Measurements from ENCODE around the gene UGT2B10. TPM values are rescaled to one million over a fixed set of nuclear protein-coding genes. Genes with fewer than 3 reads are reported as not detected.

The UGT2B10 gene
- total RNA-seq, 1 experiment from 2014 or later, result not detected

- no peak overlapping the region for H3T11ph ChIP-seq (ENCODE audit: low read length)
- no peak overlapping the region for H2BK12ac ChIP-seq (ENCODE audit: insufficient read length, low read depth, low read length)
- TF ChIP-seq, protein P1, sequence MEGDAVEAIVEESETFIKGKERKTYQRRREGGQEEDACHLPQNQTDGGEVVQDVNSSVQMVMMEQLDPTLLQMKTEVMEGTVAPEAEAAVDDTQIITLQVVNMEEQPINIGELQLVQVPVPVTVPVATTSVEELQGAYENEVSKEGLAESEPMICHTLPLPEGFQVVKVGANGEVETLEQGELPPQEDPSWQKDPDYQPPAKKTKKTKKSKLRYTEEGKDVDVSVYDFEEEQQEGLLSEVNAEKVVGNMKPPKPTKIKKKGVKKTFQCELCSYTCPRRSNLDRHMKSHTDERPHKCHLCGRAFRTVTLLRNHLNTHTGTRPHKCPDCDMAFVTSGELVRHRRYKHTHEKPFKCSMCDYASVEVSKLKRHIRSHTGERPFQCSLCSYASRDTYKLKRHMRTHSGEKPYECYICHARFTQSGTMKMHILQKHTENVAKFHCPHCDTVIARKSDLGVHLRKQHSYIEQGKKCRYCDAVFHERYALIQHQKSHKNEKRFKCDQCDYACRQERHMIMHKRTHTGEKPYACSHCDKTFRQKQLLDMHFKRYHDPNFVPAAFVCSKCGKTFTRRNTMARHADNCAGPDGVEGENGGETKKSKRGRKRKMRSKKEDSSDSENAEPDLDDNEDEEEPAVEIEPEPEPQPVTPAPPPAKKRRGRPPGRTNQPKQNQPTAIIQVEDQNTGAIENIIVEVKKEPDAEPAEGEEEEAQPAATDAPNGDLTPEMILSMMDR (conservative IDR thresholded peaks at IDR 0.05), result no peak
- no peak overlapping the region for H3K4me3 Mint-ChIP-seq
- H3K9me3 ChIP-seq (ENCODE audit: control insufficient read depth, low read depth, low read length), result no peaks in the 10 kb centered on the region
- no peak overlapping the region for H2BK120ac ChIP-seq (ENCODE audit: low read depth, low read length, poor library complexity, severe bottlenecking)
- H3K4ac ChIP-seq (ENCODE audit: low read depth, low read length), result no peak overlapping the region
- H3K4me1 ChIP-seq (ENCODE audit: insufficient read depth, low read length), result no peaks in the 10 kb centered on the region
- H3K79me1 ChIP-seq (ENCODE audit: insufficient read depth, low read depth, low read length, poor library complexity, severe bottlenecking), result no peaks in the 10 kb centered on the region
- peaks cover 0 to 5% (median 2%) of the 10 kb centered on the region in 3 experiments; a peak in 5 of 7 replicates for H3K36me3 Mint-ChIP-seq (ENCODE audit: insufficient read depth in 1 of 3, low read depth in 3 of 3)
- H3K9me3 Mint-ChIP-seq, result peaks cover 3 to 4% of the 10 kb centered on the region in 2 experiments; a peak in 3 of 5 replicates
- no peaks in the 10 kb centered on the region for H3K23me2 ChIP-seq (ENCODE audit: insufficient read length, low read depth, low read length, poor library complexity, severe bottlenecking)
- no peak overlapping the region for H2AK5ac ChIP-seq (ENCODE audit: insufficient read length, low read length)
- H2AFZ ChIP-seq (ENCODE audit: low read length), result no peak overlapping the region
- WGBS (ENCODE audit: extremely low coverage, insufficient read length, low lambda C conversion rate), result no CpG with 5 or more reads among the region's 5 CpGs
- H3K27ac Mint-ChIP-seq, result no peak overlapping the region; a peak in 1 of 7 replicates
- H3K9ac ChIP-seq (ENCODE audit: extremely low read depth, insufficient read length, low read length), result no peak overlapping the region
- no peak overlapping the region for H4K8ac ChIP-seq (replicated peaks; ENCODE audit: insufficient read length, low read depth, low read length)
- H4K91ac ChIP-seq (ENCODE audit: insufficient read length, low read depth, low read length), result no peak overlapping the region
- no peaks in the 10 kb centered on the region for H4K20me1 ChIP-seq (ENCODE audit: control insufficient read depth, insufficient read depth, insufficient read length)
- H3K14ac ChIP-seq (ENCODE audit: insufficient read depth, low read length), result no peak overlapping the region
- H2BK20ac ChIP-seq (ENCODE audit: low read depth, low read length, poor library complexity, severe bottlenecking), result no peak overlapping the region
- H3K27me3 ChIP-seq (ENCODE audit: insufficient read depth, low read length), result no peaks in the 10 kb centered on the region
- no peaks in the 10 kb centered on the region for H3K27me3 Mint-ChIP-seq (ENCODE audit: low read depth)
- no peak overlapping the region for H2BK5ac ChIP-seq (ENCODE audit: insufficient read length, low read length)
- H3K56ac ChIP-seq (ENCODE audit: insufficient read length, low read depth, low read length), result no peak overlapping the region
- no peak for DNase-seq
- no peak overlapping the region for H3K27ac ChIP-seq (ENCODE audit: insufficient read length, low read depth, low read length)
- H3K23ac ChIP-seq (ENCODE audit: insufficient read length, low read depth, low read length), result no peak overlapping the region
- H3K4me1 Mint-ChIP-seq, result peaks cover 0 to 2% of the 10 kb centered on the region in 2 experiments; a peak in 1 of 4 replicates
- H2BK15ac ChIP-seq (ENCODE audit: low read depth, low read length), result no peak overlapping the region
- H4K5ac ChIP-seq (ENCODE audit: insufficient read length, low read depth, low read length), result no peak overlapping the region
- no peak overlapping the region for H3K4me2 ChIP-seq (ENCODE audit: insufficient read depth, insufficient read length, low read length)
- H3K18ac ChIP-seq (ENCODE audit: insufficient read length, low read depth, low read length), result no peak overlapping the region
- no peaks in the 10 kb centered on the region for H3K79me2 ChIP-seq (ENCODE audit: insufficient read depth, low read length)
Measured at GRCh38 chr4:68865760-68866159, 50.0 kb downstream of the UGT2B10 start.

Measured in H9 (cell line).